ENCODE results near the gene VWA8.
A peak's percentile ranks its signal among the peaks of the same experiment; 100 is the strongest.
"Not testable (repeated sequence)": the region's sequence is repeated elsewhere in the genome, so short reads cannot be mapped to it uniquely, and the experiment has no call there.

Gene VWA8

DNA sequence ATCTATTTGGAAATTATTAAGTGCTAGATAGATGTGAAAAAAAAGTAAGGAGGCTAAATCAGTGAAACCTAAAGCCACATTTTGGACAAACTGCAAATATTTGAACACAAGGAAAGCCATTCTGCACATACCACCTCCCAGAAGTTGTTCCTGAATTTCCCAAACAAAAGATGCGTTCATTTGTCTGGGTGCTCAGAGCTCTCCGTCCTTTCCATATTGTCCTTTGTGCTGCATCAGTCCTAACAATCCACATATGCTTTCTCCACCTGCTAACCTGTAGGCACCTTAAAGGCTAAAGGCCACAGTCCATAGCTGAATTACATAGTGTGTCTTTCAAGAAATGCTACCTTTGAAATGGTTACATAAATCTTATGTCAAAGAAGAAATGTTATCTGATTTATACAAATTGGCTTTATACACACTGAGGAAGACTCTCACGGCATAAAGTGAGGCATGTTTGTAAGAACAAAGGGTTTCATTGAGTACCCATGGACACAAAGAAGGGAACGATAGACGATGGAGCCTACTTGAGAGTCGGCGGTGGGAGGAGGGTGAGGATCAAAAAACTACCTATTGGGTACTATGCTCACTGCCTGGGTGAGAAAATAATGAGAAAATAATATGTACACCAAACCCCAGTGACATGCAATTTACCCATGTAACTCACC lies 321.5 kb downstream of the VWA8 start:
- no peak for DNase-seq

DNA sequence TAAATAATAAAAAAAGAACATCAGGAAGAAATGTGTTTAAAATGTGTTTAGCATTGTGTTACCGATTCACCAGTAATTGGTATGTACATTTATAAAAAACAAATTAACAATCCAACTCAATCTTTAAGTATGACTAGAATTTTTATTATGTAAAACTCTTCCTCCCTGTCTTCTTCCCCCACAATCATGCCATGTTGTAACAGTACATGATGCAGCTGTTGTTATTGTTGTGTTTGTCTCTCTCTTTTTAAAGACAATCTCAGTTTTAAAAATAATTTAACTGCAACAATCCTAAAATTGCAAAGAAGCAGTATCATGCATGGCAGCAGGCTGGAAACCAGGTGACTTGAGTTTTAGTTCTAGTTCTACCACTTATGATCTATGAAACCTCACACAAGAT lies 323.3 kb downstream of the VWA8 start:
- DNase-seq, result no peak

DNA sequence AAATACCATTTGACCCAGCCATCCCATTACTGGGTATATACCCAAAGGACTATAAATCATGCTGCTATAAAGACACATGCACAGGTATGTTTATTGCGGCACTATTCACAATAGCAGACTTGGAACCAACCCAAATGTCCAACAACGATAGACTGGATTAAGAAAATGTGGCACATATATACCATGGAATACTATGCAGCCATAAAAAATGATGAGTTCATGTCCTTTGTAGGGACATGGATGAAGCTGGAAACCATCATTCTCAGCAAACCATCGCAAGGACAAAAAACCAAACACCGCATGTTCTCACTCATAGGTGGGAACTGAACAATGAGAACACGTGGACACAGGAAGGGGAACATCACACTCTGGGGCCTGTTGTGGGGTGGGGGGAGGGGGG lies 323.9 kb downstream of the VWA8 start:
- DNase-seq, result not testable (repeated sequence)

DNA sequence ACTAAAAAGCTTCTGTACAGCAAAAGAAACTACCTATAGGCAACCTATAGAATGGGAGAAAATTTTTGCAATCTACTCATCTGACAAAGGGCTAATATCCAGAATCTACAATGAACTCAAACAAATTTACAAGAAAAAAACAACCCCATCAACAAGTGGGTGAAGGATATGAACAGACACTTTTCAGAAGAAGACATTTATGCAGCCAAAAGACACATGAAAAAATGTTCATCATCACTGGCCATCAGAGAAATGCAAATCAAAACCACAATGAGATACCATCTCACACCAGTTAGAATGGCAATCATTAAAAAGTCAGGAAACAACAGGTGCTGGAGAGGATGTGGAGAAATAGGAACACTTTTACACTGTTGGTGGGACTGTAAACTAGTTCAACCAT lies 324.3 kb downstream of the VWA8 start:
- not testable (repeated sequence) for DNase-seq

DNA sequence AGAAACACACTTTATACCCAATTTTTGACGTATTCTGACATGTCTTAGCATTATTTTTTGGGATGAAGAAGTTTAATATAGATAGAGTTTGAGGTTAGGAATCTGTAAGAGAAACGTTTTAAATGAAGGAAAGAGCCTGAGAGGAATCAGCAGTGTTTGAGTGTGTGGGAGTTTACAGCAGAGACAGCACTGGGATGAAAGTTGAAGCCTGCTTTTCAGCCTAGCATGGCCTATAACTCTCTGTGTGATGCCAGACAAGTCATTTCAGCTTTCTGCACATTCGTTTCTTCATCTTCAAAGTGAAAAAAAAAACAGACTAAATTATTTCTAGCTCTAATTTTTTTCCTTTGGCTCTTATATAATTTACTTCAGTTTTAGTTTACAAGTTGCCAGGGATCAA lies 326.5 kb downstream of the VWA8 start:
- no peak for DNase-seq

DNA sequence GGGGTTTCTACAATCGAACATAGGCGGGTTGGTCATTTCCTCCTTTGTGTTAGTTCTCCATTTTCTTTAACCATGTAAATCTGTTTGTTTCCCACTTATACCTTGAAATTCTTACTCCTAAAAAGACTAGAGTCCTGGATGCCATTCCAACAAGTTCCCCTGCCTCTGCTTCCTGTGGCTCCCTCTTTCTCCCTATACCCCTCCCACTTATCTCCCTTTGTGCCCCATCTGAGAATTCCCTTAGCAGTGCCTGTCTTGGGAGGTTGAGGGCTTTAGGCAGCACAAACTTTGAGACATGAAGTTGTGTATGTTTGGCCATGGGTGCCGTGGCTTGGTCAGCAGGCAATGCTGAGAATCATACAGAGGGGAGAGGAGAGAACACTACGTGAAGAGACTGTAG lies 327.1 kb downstream of the VWA8 start:
- DNase-seq, result no peak

DNA sequence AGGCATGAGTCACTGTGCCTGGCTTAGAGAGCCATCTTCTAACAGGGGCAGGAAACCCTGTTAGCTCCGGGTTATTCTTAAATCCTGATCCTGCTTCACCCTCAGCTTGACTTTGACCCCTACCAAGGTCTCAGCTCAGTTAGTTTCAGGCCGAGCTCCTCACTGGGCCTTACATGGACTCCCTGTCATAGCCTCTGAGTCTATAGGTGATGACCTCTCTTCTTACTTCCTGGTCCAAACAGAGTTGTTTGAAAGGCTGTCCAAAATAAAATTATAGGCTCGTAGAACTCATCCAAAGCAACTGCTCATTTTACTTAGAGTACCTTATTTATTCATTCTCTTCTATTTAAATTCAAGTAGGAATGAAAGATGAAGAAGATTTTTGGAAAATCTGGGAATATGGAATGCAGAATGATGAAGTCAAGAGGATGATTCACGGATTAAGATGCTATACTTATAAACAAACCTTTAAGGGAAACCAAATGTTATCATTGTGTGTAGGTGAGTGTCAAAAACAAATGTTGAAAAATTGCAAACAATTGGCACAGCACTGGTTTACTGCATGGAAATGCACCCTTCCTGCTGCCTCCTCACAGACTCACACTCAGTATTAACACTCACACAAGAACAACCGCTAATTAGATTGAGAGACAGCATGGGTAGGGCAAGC lies 329.5 kb downstream of the VWA8 start:
- DNase-seq, result no peak

DNA sequence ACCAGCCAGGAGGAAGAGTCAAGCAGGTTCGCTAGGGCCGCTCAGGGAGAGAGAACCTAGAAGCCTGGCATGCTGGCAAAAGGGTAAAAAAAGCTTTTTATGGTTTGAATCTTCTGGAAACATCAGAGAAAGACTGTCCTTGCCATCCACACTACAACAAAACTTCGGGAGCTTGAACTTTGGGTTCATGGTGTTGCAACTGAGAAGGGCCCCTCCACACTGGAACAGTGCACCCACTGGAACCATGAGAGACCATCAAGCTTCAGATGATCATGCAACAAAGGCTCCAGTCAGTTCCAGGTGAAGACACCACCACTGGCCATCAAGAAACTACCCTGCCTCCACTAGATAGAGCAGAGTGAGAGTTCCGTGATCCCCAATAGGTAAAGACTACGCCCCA lies 333.5 kb downstream of the VWA8 start:
- no peak for DNase-seq

DNA sequence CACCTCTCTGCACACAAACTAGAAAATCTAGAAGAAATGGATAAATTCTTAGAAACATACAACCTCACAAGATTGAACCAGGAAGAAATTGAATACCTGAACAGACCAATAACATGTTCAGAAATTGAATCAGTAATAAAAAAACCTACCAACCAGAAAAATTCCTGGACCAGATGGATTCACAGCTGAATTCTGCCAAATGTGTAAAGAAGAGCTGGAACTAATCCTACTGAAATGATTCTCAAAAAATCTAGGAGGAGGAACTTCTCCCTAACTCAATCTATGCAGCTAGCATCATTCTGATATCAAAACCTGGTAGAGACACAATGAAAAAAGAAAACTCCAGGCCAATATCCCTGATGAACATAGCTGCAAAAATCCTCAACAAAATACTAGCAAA lies 336.9 kb downstream of the VWA8 start:
- DNase-seq, result no peak

DNA sequence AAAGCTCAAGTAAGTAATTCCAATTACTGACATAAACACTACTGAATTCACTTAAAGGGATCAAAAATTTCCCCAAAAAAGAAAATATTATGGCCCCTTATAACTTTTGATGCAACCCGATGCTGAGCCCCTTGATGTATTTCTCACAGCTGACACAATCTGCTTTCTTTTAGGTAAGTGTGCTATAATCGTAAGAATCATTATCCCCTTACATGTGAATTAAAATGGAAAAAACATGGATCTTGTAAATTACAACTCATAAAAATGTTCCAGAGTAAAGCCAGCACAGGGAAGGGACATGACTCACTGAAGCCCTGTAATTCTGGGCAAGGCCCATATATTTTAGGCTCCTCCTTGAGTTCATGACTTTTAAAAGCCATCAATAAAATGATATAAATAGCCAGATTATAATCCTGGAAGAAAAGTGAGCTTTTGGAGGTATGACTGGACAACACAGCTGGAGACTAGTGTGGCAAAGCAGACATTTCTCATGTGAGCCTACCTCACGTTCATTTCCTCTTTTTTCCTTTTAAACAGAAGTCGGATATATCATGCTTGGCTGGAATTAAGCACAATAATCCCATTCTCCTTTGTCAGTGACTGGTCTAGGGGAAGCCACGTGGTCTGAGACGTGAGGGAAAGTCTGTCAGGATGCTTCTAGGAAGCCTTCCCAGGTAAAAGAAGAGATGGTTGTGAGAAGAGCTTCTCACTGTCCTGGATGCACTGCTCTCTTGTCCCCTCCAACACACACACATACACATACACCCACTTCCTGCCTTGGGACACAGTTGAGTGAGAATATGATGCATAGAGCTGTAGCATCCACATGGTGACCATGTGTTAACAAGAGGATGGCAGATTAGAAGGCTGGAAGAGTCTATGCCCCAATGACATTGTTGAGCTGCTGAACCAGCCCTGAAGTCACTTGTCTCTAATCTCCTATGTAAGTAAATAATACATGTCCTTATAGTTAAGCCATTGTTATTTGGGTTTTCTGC lies 338.2 kb downstream of the VWA8 start:
- no peak for DNase-seq

DNA sequence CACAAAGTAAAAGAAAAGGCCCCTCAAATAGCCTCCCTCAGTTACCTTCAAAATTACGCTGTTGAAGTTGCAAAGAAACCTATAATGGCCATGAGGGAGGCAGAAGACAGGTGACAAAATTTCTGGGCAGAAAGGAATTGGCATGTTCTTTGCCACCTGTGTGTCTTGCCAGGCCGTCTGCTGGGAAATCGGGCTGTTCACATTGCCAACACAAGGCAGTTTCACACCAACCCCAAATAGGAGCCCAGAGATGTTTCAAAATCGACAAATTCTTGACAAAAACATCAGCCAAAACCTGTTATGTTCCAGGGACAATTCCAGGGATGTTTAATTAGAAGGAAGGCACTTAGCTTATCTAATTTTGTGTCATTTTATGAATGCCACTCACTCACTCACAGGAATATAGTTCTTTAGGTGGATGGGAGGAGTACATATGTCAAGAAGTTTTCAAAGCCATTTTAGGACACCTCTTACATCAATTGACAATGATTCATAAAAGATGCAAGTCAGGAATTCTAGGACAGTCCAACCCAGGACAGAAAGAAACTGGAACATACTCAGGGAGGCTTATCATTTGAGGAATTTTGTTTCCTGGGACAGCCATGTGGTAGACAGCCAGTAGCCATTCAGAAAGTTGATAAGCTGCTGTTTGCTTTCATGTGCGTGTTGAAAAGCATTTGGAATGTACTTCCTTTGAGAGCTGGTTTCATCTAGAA lies 339.0 kb downstream of the VWA8 start:
- DNase-seq, result no peak

DNA sequence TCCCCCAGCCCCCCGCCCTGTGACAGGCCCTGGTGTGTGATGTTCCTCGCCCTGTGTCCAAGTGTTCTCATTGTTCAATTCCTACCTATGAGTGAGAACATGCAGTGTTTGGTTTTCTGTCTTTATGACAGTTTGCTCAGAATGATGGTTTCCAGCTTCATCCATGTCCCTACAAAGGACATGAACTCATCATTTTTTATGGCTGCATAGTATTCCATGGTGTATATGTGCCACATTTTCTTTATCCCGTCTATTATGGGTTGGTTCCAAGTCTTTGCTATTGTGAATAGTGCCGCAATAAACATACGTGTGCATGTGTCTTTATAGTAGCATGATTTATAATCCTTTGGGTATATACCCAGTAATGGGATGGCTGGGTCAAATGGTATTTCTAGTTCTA lies 343.3 kb downstream of the VWA8 start:
- not testable (repeated sequence) for DNase-seq

DNA sequence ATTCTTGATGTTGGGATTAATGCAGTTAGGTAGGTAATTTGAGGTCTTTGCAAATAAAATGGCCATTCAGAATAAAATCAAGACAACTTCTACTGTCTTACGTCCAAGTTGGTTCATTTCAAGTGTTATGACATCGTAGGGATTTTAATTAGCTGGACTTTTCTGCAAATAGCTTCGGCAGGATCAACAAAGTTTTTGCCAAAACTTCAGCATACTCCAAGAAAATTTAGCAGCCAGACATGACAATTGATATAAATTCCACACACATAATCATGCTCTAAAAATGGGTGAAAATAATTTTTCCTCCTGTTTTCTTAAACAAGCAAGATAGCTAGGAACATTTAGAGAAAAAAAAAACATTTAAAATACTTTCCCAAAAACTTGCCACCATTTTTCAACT lies 344.8 kb downstream of the VWA8 start:
- no peak for DNase-seq

DNA sequence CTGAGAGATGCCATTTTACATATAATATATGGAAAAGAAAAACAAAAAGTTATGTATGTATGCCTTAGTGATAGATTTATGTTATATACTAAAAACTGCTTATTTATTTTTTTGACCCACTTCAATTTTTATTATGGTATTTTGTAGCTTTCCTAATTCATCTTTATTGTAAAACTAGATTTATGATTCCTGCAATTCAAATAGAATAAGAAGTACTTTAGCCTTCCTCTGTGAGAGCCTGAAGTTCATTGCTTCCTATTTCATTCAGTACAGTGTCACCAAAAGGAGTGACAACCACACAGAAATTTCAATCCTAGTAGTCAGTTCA lies 345.4 kb downstream of the VWA8 start:
- DNase-seq, result no peak

DNA sequence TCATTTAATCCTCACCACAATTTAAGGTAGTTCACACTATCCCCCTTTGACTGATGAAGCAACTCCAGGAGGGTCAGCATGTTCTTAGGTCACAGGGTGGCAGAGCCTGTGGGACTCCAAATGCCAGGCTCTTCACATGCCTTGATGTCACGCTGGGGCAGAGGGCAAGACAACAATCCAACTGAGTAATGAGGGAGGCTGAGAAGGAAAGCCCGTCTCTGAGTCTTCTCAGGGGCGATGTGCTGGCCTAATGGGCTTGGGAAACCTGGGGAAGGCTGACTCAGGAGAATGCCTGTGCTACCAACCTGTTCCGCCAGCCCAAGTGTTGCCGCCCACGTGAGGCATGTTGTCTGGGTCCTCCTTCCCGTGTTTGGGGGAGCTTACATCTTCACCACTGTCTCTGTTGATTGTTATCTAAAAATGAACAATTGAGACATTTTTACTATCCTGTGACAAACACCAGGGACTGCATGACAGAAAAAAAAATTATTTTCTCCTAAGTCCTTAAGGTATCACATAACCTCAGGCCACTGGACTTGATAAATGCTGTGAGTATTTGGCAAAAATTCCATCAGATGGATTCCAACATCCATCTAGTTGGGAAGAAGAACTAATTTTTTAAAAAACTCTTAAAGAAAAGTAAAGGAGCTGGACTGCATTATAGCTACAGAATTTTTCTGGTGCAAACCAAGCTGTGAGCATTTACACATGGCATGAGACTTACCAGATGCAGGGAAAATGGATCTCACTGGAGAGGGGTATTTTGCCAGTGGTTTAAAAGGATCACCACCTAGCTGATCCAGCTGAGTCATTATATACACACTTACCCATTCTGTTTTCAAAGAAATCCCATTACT lies 346.0 kb downstream of the VWA8 start:
- no peak for DNase-seq

DNA sequence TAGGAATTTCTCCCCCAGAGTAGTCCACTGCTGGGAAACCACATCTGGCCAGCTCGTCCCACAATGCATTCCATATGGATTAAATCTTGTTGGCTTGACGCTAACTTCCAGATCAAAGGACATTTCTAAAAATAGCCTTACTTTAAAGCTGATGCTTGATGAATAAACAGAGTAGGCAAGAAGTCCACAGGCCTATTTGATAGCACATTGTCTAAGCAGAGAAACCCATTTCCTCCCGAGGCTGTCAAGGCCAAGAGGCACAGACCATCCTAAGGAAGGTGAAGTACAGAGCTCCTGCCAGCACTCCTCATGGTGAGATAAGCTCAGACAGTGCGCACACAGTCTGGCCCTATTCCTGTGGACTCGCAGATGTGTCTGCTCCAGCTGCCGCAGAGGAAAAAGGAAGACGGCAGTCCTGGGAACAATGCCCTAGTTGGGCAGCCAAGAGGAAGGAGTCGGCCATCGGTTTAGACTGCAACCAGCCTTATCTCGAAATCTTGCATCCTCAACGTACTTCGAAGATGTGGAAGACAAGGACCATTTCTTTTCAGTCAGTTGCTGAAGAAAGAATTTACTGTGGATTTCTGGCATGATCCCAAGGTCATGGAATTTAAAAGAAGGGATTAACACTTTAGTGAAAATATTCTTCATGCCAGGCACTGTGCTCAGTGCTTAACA lies 346.8 kb downstream of the VWA8 start:
- no peak for DNase-seq

DNA sequence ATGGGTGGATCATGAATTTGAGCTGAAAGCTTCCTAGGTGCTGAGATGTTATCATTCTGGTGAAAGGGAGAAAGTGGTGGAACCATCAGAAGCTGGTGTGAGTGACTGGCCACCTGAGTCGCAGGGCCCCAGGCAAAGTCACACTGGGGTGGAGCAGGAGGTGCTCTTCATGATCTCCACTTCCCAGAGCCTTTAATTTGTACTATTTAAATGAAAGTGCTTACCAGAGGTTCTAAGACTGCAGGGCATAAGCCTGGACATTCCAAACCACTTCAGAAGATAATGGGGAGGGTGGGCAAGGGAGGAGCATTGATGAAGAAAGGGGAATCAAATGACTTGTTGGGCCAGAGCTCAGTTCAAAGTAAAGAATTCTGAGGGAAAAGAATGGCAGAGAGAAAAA lies 347.4 kb downstream of the VWA8 start:
- no peak for DNase-seq

DNA sequence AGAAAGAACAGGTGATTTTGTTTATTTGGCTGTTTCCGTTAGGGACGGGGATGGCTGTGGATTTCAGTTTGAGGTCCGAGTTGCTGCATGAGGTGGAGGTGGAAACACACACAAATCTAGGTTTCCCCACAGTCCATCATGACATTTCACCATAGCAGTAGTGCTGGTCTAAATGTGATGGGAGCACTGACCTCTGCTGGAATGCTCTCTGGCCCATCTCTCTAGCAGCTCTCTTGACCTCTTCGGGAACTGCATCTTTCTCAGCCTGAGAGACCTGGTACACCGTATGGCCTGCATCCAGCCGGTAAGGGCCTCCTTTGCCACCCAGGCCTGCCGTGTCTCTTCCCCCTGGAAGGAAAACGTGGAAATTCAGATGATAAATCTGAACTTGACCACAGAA lies 349.5 kb downstream of the VWA8 start:
- DNase-seq, result no peak

DNA sequence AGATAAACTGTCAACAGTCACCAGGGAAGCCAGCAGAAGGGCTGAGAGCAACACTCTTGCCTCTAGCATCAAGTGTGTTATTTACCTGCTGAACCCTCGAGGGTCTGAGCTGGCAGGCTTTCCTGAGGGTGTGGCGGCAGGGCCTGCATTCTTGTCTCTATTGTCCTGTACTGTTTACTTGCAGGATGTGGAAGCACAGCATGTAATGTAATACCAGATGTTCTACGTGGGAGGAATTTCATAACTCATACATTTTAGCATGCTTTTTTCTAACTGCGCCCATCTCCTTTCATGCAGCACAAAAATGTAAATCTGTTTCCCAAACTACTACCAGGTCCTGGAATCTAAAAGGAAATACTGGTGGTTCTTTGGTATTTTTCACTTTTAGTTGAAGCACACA lies 350.5 kb downstream of the VWA8 start:
- peak; percentile 4 for DNase-seq

DNA sequence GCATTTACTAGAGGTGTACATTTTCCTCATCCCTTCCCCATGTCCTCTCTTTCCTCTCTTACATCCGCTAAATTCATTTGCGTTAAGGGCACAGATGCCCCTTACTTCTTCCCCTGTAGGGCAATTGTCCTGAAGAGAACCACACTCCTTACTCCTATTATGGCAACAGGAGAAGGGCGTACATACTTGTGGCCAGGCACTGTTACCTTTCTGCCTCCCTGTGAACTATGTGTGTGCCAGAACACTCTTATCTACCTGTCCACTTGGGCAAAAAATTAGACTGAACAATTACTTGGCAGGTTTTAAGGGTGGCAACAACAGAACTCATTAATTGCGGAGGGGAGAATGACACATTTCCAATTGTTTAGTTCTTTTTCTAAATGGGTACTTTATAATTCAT lies 351.1 kb downstream of the VWA8 start:
- no peak for DNase-seq

DNA sequence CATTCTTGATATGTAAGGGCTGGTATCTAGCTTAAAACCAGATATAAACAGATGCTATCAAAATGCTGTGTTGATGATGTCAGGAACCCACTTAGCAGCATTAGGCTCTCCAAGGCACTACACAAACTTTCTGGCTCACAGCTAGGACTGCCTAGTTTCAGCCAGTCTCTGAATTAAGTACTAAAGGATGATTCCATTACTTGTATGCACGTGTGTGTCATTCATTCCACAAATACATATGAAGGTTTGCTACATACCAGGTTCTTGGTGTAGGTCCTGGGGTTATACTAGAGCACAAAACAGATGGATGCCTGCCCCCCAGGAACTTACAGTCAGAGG lies 352.1 kb downstream of the VWA8 start:
- no peak for DNase-seq
